Measurements from ENCODE around the gene MINDY4.

Gene MINDY4

DNA sequence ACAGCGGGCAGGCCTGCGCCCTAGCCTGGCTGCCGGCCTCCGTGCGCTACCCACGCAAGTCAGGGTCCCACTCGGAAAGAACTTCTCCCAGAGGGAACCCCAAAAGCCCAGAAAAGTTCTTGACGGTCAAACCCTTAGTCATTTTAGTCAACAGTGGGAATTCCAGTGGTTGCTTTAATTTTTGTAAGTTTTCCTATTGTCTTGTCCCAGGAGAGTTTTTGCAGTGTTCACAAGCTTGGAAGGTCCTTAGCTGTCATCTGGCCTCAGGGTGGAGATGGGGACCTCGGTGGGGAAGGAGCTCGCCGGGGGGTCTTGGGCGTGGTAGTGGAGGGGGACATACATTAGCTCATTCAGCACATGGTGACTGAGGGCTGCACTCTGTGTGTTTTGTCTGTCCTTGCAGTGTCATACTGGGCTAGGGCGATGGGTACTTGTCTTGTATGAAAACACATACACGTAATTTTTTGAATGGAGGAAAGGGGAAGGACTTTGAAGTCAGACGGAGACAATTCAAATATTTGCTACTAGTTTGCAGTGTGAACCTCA lies 736 bp downstream of the MINDY4 start:
- H3K4me3 ChIP-seq: peak overlapping the region; percentile 81
- peak overlapping the region; percentile 65 to 84 for H3K27ac ChIP-seq
- TF ChIP-seq, protein P1, sequence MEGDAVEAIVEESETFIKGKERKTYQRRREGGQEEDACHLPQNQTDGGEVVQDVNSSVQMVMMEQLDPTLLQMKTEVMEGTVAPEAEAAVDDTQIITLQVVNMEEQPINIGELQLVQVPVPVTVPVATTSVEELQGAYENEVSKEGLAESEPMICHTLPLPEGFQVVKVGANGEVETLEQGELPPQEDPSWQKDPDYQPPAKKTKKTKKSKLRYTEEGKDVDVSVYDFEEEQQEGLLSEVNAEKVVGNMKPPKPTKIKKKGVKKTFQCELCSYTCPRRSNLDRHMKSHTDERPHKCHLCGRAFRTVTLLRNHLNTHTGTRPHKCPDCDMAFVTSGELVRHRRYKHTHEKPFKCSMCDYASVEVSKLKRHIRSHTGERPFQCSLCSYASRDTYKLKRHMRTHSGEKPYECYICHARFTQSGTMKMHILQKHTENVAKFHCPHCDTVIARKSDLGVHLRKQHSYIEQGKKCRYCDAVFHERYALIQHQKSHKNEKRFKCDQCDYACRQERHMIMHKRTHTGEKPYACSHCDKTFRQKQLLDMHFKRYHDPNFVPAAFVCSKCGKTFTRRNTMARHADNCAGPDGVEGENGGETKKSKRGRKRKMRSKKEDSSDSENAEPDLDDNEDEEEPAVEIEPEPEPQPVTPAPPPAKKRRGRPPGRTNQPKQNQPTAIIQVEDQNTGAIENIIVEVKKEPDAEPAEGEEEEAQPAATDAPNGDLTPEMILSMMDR (IDR thresholded peaks at IDR 0.05): no peak
- peak; percentile 72 for DNase-seq (ENCODE audit: low spot score)

DNA sequence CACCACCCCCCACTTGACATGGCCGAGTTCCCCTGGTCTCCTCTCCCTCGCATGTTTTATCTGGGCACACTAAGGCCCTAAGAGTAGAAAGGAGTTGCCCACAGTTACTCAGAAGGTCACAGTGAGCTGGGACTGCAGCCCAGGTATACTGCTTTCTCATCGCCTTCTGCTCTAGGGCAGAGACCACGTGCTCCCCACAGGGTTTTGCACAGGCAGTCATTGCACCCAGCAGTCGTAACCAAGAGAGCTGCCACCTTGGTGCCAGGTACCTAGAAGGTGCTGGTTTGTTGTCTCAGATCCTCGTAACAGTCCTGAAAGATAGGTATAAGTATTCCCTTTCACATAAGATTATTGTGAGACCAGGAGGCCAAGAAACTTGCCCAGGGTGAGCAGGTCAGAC lies 1.8 kb downstream of the MINDY4 start:
- no peak overlapping the region for H3K4me3 ChIP-seq
- no peak overlapping the region for H3K27ac ChIP-seq
- DNase-seq (ENCODE audit: low spot score): peak; percentile 61
- TF ChIP-seq, protein P1 (IDR thresholded peaks at IDR 0.05): no peak

DNA sequence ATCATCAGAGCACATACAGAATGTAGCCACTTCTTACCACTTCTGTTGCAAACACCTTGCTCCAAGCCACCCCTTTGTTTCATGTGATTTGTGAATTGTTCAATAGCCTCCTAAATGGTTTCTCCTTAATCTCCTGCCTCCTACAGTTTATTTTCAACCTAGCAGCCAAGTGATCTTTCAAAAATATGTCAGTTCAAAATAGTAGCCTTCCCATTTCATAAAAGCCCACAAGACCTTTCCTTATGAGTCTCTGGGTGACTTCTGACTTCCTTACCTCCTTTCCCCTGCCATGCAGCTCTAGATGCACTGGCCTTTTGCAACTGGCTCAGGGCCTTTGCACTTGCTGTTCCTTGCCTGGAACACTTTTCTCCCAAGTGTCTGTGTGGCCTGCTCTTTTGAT lies 4.8 kb downstream of the MINDY4 start:
- TF ChIP-seq, protein P1 (IDR thresholded peaks at IDR 0.05): no peak
- no peak overlapping the region for H3K27ac ChIP-seq
- DNase-seq (ENCODE audit: low spot score): no peak
- no peak overlapping the region for H3K4me3 ChIP-seq

DNA sequence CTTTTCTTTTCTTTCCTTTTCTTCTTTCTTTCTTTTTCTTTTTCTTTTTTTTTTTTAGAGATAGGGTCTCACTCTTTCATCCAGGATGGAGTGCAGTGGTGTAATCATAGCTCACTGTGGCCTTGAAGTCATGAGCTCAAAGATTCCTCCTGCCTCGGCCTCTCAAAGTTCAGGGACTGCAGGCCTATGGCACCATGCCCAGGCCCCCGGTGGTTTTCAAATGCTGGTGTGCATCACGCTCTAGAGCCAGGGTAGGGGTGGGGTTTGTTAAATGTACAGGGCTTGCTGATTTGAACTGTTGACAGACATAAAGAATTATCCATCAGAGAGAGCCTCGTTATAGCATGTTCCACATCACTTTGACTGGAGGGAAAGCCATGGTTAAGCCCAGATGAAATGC lies 5.8 kb downstream of the MINDY4 start:
- H3K4me3 ChIP-seq: no peak overlapping the region
- H3K27ac ChIP-seq: no peak overlapping the region
- TF ChIP-seq, protein P1 (IDR thresholded peaks at IDR 0.05): no peak
- peak; percentile 50 for DNase-seq (ENCODE audit: low spot score)

DNA sequence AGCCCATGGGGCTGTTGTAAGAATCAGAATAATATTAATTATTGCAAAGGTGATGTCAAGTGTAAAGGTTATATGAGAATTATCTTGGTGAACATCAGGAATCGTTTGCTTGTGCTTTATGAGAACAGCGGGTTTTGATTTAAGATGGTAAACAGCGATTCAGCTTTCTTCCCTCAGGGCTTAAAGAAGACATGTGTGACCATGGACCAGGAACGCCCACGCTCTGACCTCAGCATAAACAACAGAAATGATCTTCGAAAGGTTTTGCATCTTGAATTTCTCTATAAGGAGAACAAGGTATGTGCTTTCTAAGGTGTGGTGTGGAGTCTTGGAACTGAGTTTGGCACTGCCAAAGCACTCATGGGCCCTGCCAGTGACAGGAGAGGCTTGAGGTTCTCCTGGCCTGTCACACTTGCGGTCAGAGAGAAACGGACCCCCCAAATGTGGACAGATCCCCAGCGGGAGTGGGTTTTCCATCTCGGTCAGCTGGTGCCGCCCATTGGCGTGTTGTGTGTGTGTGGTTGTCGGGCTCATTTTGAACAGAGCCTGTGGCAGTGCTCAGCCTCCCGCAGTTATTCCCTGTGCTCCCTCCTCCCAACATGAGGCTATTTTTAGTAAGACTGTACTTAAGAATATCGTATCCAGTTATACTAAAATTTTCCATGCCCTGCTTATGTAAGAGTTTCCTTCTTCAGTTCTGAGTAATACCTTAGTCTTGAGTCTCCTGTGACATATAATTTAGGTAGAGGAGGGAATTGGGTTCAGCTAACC lies 7.2 kb downstream of the MINDY4 start:
- TF ChIP-seq, protein P1 (IDR thresholded peaks at IDR 0.05): no peak
- Histone ChIP-seq H3K4me3 (peak overlapping the region; percentile 27), H3K27ac (peak overlapping the region; percentile 80 to 91)
- no peak for DNase-seq (ENCODE audit: low spot score)

DNA sequence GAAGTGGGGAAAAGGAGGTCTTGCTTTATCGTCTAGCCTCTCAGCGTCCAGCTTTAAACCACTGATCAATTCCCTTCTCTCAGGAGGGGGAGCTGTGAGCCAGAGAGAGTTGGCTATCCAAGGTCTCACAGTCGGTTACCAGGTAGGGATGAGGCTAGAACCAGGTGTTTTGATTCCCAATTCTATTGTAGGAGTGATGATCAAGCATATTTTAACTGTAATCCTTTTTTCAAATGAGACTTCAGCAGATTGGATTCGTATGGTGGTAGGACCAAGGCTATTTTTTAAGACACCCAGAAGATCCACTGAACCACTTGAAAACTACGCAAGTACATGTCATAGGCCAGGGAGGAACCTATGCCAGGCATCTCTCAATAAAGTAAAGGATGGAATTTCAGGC lies 8.4 kb downstream of the MINDY4 start:
- TF ChIP-seq, protein P1 (IDR thresholded peaks at IDR 0.05): no peak
- peak overlapping the region; percentile 80 to 91 for H3K27ac ChIP-seq
- DNase-seq (ENCODE audit: low spot score): peak; percentile 3
- no peak overlapping the region for H3K4me3 ChIP-seq

DNA sequence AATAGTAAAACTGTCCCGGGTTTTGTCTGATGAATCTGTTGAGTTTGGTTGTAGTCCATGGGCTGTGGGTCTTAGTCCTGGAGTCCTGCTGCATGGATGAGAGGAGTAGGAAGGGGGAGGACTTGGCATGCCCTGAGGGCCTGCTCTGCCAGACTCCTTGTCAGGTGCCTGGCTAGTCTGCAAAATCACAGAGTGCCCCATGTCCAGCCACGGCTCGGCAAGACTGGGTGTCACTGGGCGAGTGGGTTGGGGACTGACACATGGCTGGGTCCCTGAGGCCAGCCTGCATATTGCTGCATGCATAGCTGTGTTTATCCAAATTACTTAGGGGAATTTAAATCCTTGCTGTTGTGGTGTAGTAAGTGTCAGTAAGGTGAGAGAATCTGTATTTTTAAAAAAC lies 9.7 kb downstream of the MINDY4 start:
- DNase-seq (ENCODE audit: low spot score): peak; percentile 65
- H3K27ac ChIP-seq: peak overlapping the region in 1 of 2 donors; percentile 26
- TF ChIP-seq, protein P1 (IDR thresholded peaks at IDR 0.05): no peak
- no peak overlapping the region for H3K4me3 ChIP-seq

All from coronary artery (tissue), 2 donors.